Ascending aorta (tissue), 2 donors: ENCODE measurements around the gene CASKIN1. TPM values are rescaled to one million over a fixed set of nuclear protein-coding genes. Genes with fewer than 3 reads are reported as not detected.

ENCODE experiments used
- DNase-seq, 2 donors: peaks; one replicate each; pipeline ENCODE4 v3.0.0-alpha.2; 2019; ENCODE audit warnings: low spot score in 2 of 2
- H3K27ac ChIP-seq, 2 donors: fragments of 200-600 bp; sonication (generic); one replicate each; pipeline ENCODE4 v1.5.1; 2016 to 2017; ENCODE audit warnings: mild to moderate bottlenecking in 1 of 2
- H3K27me3 ChIP-seq: fragments of 200-600 bp; sonication (generic); one replicate; pipeline ENCODE4 v1.5.1; 2017
- H3K36me3 ChIP-seq, 2 donors: fragments of 200-600 bp; sonication (generic); one replicate each; pipeline ENCODE4 v1.5.1; 2016
- H3K4me1 ChIP-seq, 2 donors: fragments of 200-600 bp; sonication (generic); one replicate each; pipeline ENCODE4 v1.5.1; 2016 to 2017; ENCODE audit warnings: mild to moderate bottlenecking in 1 of 2
- H3K4me3 ChIP-seq, 2 donors: fragments of 200-600 bp; sonication (generic); one replicate each; pipeline ENCODE4 v1.5.1; 2016 to 2017; ENCODE audit warnings: mild to moderate bottlenecking in 1 of 2
- H3K9me3 ChIP-seq, 2 donors: fragments of 200-600 bp; sonication (generic); one replicate each; pipeline ENCODE4 v1.5.1; 2016
- CTCF ChIP-seq, 3 experiments: fragments of 200-600 bp in 2 of 3; fragments of 450-650 bp in 1 of 3; sonication (generic) in 2 of 3; IDR thresholded peaks; one replicate each; pipeline ENCODE4 v1.5.1; 2016 to 2019; ENCODE audit warnings: antibody characterized with exemption in 3 of 3, mild to moderate bottlenecking in 1 of 3, moderate library complexity in 1 of 3
- intact Hi-C: fragments of 100-400 bp; cut with DNase I; formaldehyde crosslinking; loops from one replicate; pipeline ENCODE4 v1.15.1; 2023
- total RNA-seq: library from RNA; depleted of rRNA; stranded (reverse); fragments of >200 nt; gene quantifications from one replicate; pipeline ENCODE4 v1.1.0, GENCODE V29; 2016

CASKIN1 gene
- total RNA-seq, 1 donor from 2014 or later = not detected

- Histone ChIP-seq H3K4me1 (no peaks in the 10 kb centered on the region), H3K9me3 (no peaks in the 10 kb centered on the region), H3K36me3 (peaks cover 0 to 12% of the 10 kb centered on the region in 2 donors), H3K27me3 (no peaks in the 10 kb centered on the region), H3K27ac (no peak overlapping the region), H3K4me3 (no peak overlapping the region)
- intact Hi-C loops = no loop called here
- TF ChIP-seq CTCF (IDR thresholded peaks at IDR 0.05) = no peak
- no peak for DNase-seq
These were observed 14.5 kb downstream of the CASKIN1 start for GRCh38 chr16:2181952-2182351.

GRCh38 chr16:2180962-2181923 is 15.2 kb downstream of the CASKIN1 start:
- Histone ChIP-seq H3K36me3 (peaks cover 4 to 19% of the 10 kb centered on the region in 2 donors), H3K27me3 (no peaks in the 10 kb centered on the region), H3K9me3 (no peaks in the 10 kb centered on the region), H3K4me1 (no peaks in the 10 kb centered on the region), H3K4me3 (no peak overlapping the region), H3K27ac (no peak overlapping the region)
- DNase-seq = no peak
- intact Hi-C loops = no loop called here
- no peak for TF ChIP-seq CTCF (IDR thresholded peaks at IDR 0.05)

GRCh38 chr16:2180461-2180860 is 15.9 kb downstream of the CASKIN1 start:
- Histone ChIP-seq H3K27ac (no peak overlapping the region), H3K36me3 (peaks cover 12 to 27% of the 10 kb centered on the region in 2 donors), H3K9me3 (no peaks in the 10 kb centered on the region), H3K4me1 (no peaks in the 10 kb centered on the region), H3K27me3 (no peaks in the 10 kb centered on the region), H3K4me3 (no peak overlapping the region)
- intact Hi-C loops = no loop called here
- no peak for DNase-seq
- TF ChIP-seq CTCF (IDR thresholded peaks at IDR 0.05) = no peak

GRCh38 chr16:2179576-2179975 is 16.8 kb downstream of the CASKIN1 start:
- no peaks in the 10 kb centered on the region for H3K4me1 ChIP-seq
- H3K27ac ChIP-seq = no peak overlapping the region
- intact Hi-C loops = no loop called here
- no peaks in the 10 kb centered on the region for H3K9me3 ChIP-seq
- no peak for TF ChIP-seq CTCF (IDR thresholded peaks at IDR 0.05)
- DNase-seq = no peak
- no peak overlapping the region for H3K4me3 ChIP-seq
- peaks cover 21 to 36% of the 10 kb centered on the region in 2 donors for H3K36me3 ChIP-seq
- no peaks in the 10 kb centered on the region for H3K27me3 ChIP-seq

- H3K27me3 ChIP-seq = no peaks in the 10 kb centered on the region
- DNase-seq = no peak
- H3K4me3 ChIP-seq = no peak overlapping the region
- H3K9me3 ChIP-seq = no peaks in the 10 kb centered on the region
- H3K27ac ChIP-seq = no peak overlapping the region
- intact Hi-C loops = no loop called here
- no peaks in the 10 kb centered on the region for H3K4me1 ChIP-seq
- TF ChIP-seq CTCF (IDR thresholded peaks at IDR 0.05) = no peak
- peaks cover 22 to 40% of the 10 kb centered on the region in 2 donors for H3K36me3 ChIP-seq
These were observed 17.3 kb downstream of the CASKIN1 start for GRCh38 chr16:2179107-2179501.
